Stimulated activated CD8-positive, alpha-beta memory T cell treated with anti-CD3 and anti-CD28 coated beads, Interleukin-7, amount 100 ng/mL, for 48 hours (primary cell): ENCODE measurements around the gene ARHGAP32.

Source experiments
- DNase-seq, 2 donors: peaks; one replicate each; pipeline ENCODE4 v3.0.0-alpha.2; 2020; ENCODE audit warnings: low read depth in 1 of 2; ENCODE audit errors: extremely low read depth in 1 of 2

Gene ARHGAP32

GRCh38 chr11:129192150-129192549 is at the start of gene ARHGAP32:
Gene ARHGAP32, minus strand, starts transcription at chr11:129192325. Its CDS starts 127 bp downstream, at chr11:129192198.
- DNase-seq: no peak

GRCh38 chr11:129239207-129239606 is 47.1 kb upstream of the ARHGAP32 start:
- no peak for DNase-seq

- DNase-seq: no peak
Observed at GRCh38 chr11:129237880-129238638, 45.9 kb upstream of the ARHGAP32 start.

- no peak for DNase-seq
Observed at GRCh38 chr11:129237456-129237855, 45.3 kb upstream of the ARHGAP32 start.

GRCh38 chr11:129236850-129237249 is 44.7 kb upstream of the ARHGAP32 start:
- DNase-seq: no peak

- no peak for DNase-seq
Observed at GRCh38 chr11:129234978-129235377, 42.9 kb upstream of the ARHGAP32 start.

GRCh38 chr11:129230006-129230405 is 37.9 kb upstream of the ARHGAP32 start:
- no peak for DNase-seq

GRCh38 chr11:129226207-129226798 is 34.2 kb upstream of the ARHGAP32 start:
- DNase-seq: no peak

GRCh38 chr11:129225190-129225589 is 33.1 kb upstream of the ARHGAP32 start:
- no peak for DNase-seq

GRCh38 chr11:129224538-129224937 is 32.4 kb upstream of the ARHGAP32 start:
- no peak for DNase-seq

GRCh38 chr11:129223701-129224149 is 31.6 kb upstream of the ARHGAP32 start:
- no peak for DNase-seq

- no peak for DNase-seq
Observed at GRCh38 chr11:129223260-129223659, 31.1 kb upstream of the ARHGAP32 start.

GRCh38 chr11:129222158-129222557 is 30.0 kb upstream of the ARHGAP32 start:
- DNase-seq: no peak

GRCh38 chr11:129215506-129216245 is 23.6 kb upstream of the ARHGAP32 start:
- DNase-seq: no peak

GRCh38 chr11:129214710-129215295 is 22.7 kb upstream of the ARHGAP32 start:
- no peak for DNase-seq

- DNase-seq: no peak
Observed at GRCh38 chr11:129213261-129213660, 21.1 kb upstream of the ARHGAP32 start.

GRCh38 chr11:129211397-129211796 is 19.3 kb upstream of the ARHGAP32 start:
- DNase-seq: no peak

- no peak for DNase-seq
Observed at GRCh38 chr11:129210831-129211181, 18.7 kb upstream of the ARHGAP32 start.

- DNase-seq: no peak
Observed at GRCh38 chr11:129209891-129210830, 18.0 kb upstream of the ARHGAP32 start.

GRCh38 chr11:129208863-129209262 is 16.7 kb upstream of the ARHGAP32 start:
- DNase-seq: no peak
